ENCODE results near the gene PPM1A.
"Not testable (repeated sequence)": the region's sequence is repeated elsewhere in the genome, so short reads cannot be mapped to it uniquely, and the experiment has no call there.

GRCh38 chr14:60320860-60321259 is 71.8 kb downstream of the PPM1A start:
- TF ChIP-seq, protein P1, sequence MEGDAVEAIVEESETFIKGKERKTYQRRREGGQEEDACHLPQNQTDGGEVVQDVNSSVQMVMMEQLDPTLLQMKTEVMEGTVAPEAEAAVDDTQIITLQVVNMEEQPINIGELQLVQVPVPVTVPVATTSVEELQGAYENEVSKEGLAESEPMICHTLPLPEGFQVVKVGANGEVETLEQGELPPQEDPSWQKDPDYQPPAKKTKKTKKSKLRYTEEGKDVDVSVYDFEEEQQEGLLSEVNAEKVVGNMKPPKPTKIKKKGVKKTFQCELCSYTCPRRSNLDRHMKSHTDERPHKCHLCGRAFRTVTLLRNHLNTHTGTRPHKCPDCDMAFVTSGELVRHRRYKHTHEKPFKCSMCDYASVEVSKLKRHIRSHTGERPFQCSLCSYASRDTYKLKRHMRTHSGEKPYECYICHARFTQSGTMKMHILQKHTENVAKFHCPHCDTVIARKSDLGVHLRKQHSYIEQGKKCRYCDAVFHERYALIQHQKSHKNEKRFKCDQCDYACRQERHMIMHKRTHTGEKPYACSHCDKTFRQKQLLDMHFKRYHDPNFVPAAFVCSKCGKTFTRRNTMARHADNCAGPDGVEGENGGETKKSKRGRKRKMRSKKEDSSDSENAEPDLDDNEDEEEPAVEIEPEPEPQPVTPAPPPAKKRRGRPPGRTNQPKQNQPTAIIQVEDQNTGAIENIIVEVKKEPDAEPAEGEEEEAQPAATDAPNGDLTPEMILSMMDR (IDR thresholded peaks at IDR 0.05), result not testable (repeated sequence)
- not testable (repeated sequence) for TF ChIP-seq POLR2A (IDR thresholded peaks at IDR 0.05; ENCODE audit: low read depth); POLR2AphosphoS5 (IDR thresholded peaks at IDR 0.05)
